Peyer's patch (tissue), 4 donors: Measurements from ENCODE around the gene SLC27A4. TPM values are rescaled to one million over a fixed set of nuclear protein-coding genes. Genes with fewer than 3 reads are reported as not detected.

Experiments used
- DNase-seq, 3 donors: peaks; one replicate each; pipeline ENCODE4 v3.0.0-alpha.2; 2017 to 2019
- H3K27ac ChIP-seq, 4 donors: fragments of 200-600 bp; sonication (generic); one replicate each; pipeline ENCODE4 v1.5.1; 2016 to 2019
- H3K27me3 ChIP-seq, 2 donors: fragments of 200-600 bp; sonication (generic); one replicate each; pipeline ENCODE4 v1.5.1; 2019
- H3K36me3 ChIP-seq, 3 donors: fragments of 200-600 bp; sonication (generic); one replicate each; pipeline ENCODE4 v1.5.1; 2016 to 2019
- H3K4me1 ChIP-seq, 4 donors: fragments of 200-600 bp; sonication (generic); one replicate each; pipeline ENCODE4 v1.5.1; 2016 to 2019
- H3K4me3 ChIP-seq, 4 donors: fragments of 200-600 bp; sonication (generic); 1 replicate in 3 of 4; 2 replicates in 1 of 4; pipeline ENCODE4 v1.5.1; 2016 to 2019; ENCODE audit warnings: mild to moderate bottlenecking in 1 of 4
- H3K9me3 ChIP-seq, 4 donors: fragments of 200-600 bp; sonication (generic); one replicate each; pipeline ENCODE4 v1.5.1; 2016 to 2019; ENCODE audit warnings: mild to moderate bottlenecking in 1 of 4
- POLR2A ChIP-seq, 2 donors: fragments of 450-650 bp; IDR thresholded peaks; one replicate each; pipeline ENCODE4 v1.5.1; 2017; ENCODE audit warnings: antibody characterized with exemption in 2 of 2, mild to moderate bottlenecking in 2 of 2, moderate library complexity in 2 of 2
- total RNA-seq, 4 donors: library from RNA; depleted of rRNA; stranded (reverse); fragments of >200 nt; gene quantifications; one replicate each; pipeline ENCODE4 v1.1.0, GENCODE V29; 2016
- TF ChIP-seq, protein P1 (sequence below), 6 experiments: fragments of 450-650 bp in 4 of 6; fragments of 200-600 bp in 2 of 6; sonication (generic) in 1 of 6; IDR thresholded peaks; one replicate each; pipeline ENCODE4 v1.5.1; 2017 to 2019; ENCODE audit warnings: antibody characterized with exemption in 6 of 6, mild to moderate bottlenecking in 3 of 6, moderate library complexity in 1 of 6

SLC27A4 gene
- total RNA-seq, 4 donors from 2014 or later = 28.1 to 312 (median 149) TPM

DNA sequence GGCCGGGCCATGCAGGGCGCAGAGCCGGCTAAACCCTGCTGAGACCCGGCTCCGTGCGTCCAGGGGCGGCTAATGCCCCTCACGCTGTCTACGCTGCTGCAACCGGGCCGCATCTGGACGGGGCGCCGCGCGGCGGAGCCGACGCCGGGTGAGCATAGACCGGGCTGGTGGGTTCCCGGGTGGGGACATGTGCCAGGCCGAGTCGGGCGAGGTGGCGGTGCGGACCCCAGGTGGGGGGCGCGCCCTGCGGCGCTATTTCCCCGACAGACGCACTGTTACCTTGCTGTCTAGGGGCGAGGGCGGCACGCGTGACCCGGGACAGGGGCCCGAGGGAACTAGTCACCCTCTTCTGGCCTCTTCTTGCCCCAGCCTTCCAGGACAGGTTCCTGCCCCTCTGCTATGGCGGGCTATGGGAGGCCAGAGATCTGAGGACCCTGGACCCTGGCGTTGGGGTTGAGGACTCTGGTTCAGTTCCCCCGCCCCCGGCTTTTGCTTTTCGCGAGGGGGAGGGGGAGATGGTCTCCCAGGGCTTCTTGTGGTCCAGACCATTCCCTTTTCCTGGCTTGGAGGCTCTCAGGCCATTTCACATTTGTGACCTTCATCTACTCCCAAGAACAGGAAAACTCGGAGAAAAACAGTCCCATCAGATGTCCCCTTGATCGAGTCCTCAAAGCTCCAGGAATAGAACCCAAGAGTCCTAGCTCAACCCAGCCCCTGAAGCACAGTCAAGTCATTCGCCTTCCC, 536 bp downstream of the SLC27A4 start:
- Histone ChIP-seq H3K4me1 (peaks cover 0 to 19% (median 5%) of the 10 kb centered on the region in 4 donors), H3K27ac (peak overlapping the region; percentile 69 to 98 (median 82)), H3K27me3 (no peaks in the 10 kb centered on the region), H3K36me3 (peaks cover 0 to 38% (median 0%) of the 10 kb centered on the region in 3 donors), H3K9me3 (no peaks in the 10 kb centered on the region), H3K4me3 (peak overlapping the region; percentile 55 to 93 (median 77))
- peak in 2 of 3 donors; percentile 21 to 53 for DNase-seq
- TF ChIP-seq POLR2A (IDR thresholded peaks at IDR 0.05) = peak in 1 of 2 donors; percentile 5
- TF ChIP-seq, protein P1, sequence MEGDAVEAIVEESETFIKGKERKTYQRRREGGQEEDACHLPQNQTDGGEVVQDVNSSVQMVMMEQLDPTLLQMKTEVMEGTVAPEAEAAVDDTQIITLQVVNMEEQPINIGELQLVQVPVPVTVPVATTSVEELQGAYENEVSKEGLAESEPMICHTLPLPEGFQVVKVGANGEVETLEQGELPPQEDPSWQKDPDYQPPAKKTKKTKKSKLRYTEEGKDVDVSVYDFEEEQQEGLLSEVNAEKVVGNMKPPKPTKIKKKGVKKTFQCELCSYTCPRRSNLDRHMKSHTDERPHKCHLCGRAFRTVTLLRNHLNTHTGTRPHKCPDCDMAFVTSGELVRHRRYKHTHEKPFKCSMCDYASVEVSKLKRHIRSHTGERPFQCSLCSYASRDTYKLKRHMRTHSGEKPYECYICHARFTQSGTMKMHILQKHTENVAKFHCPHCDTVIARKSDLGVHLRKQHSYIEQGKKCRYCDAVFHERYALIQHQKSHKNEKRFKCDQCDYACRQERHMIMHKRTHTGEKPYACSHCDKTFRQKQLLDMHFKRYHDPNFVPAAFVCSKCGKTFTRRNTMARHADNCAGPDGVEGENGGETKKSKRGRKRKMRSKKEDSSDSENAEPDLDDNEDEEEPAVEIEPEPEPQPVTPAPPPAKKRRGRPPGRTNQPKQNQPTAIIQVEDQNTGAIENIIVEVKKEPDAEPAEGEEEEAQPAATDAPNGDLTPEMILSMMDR (IDR thresholded peaks at IDR 0.05) = no peak

DNA sequence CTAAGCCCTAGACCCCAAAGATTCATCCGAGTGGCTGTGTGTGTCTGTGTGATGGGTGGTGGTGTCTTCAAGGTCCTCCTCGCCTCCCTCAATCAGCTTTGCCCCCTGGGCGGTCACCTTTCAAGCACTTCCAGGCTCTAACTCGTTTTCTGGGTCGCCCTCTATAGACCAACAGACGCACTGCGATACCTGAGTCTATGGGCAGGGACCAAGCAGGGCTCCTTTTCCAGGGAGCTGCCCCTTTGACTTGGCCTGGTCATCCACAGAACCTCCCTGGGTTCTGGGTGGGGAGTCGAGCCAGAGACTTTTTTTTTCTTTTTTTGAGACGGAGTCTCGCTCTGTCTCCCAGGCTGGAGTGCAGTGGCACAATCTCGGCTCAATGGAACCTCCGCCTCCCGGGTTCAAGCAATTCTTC, 1.1 kb downstream of the SLC27A4 start:
- H3K4me1 ChIP-seq = peaks cover 0 to 19% (median 5%) of the 10 kb centered on the region in 4 donors

DNA sequence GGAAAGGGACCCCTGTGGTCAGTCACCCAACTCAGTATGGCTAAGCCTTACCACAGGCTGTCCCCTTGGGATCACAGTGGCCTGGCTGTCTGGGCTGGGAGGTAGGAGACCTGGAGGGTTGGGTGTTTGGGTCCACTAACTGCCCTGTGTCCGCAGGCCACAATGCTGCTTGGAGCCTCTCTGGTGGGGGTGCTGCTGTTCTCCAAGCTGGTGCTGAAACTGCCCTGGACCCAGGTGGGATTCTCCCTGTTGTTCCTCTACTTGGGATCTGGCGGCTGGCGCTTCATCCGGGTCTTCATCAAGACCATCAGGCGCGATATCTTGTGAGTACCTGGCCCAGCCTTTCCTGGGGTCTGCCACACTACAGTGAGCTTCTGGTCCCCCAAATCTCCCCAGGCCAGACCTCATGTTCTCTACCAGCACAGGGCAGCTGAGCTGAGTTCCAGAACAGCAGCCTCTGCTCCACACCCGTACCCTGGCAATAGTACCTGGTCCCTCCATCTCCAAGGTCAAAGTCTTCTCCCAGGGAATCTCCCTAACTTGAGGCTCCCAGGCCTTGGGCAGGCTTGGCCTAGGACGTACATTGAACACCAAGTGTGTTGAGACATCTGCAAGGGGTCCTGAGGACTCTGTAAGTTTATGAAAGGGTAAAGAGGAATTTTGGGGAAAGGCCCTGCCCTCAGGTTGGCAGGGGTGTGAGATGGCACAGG, 2.8 kb downstream of the SLC27A4 start:
- Histone ChIP-seq H3K9me3 (no peaks in the 10 kb centered on the region), H3K27ac (peak overlapping the region in 1 of 4 donors; percentile 29), H3K27me3 (no peaks in the 10 kb centered on the region), H3K4me1 (peaks cover 0 to 22% (median 5%) of the 10 kb centered on the region in 4 donors), H3K4me3 (no peak overlapping the region), H3K36me3 (peaks cover 0 to 57% (median 0%) of the 10 kb centered on the region in 3 donors)
- no peak for DNase-seq
- TF ChIP-seq, protein P1 (IDR thresholded peaks at IDR 0.05) = no peak
- TF ChIP-seq POLR2A (IDR thresholded peaks at IDR 0.05) = no peak

More for the DNA sequence above, 1.1 kb downstream of the SLC27A4 start:
- Histone ChIP-seq H3K4me3 (peak overlapping the region; percentile 55 to 93 (median 77)), H3K9me3 (no peaks in the 10 kb centered on the region), H3K27ac (peak overlapping the region; percentile 69 to 98 (median 82)), H3K27me3 (no peaks in the 10 kb centered on the region), H3K36me3 (peaks cover 0 to 44% (median 0%) of the 10 kb centered on the region in 3 donors)
- DNase-seq = peak; percentile 69 to 90 (median 79)
- TF ChIP-seq, protein P1 (IDR thresholded peaks at IDR 0.05) = peak; percentile 35 to 86 (median 64)
- peak in 1 of 2 donors; percentile 30 for TF ChIP-seq POLR2A (IDR thresholded peaks at IDR 0.05)

DNA sequence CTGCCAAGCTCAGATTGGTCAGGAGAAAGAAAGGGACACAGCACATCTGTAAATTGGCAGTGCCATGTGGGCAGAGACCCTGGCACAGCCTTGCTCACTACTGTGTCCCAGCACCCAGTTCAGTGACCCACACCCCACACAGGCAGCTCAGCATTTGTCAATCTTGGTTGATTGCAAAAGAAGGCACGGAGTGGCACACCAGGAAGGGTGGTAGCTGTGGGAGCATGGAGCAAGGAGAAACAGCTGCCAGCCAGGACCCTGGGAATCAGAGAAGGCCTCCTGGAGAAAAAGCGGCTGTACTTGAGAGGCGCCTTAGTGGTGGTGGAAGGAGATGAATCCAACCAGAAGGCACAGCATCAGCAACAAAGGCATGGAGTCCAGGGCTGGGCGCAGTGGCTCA, 3.5 kb downstream of the SLC27A4 start:
- Histone ChIP-seq H3K27ac (no peak overlapping the region), H3K9me3 (no peaks in the 10 kb centered on the region), H3K27me3 (no peaks in the 10 kb centered on the region), H3K4me1 (peaks cover 0 to 27% (median 5%) of the 10 kb centered on the region in 4 donors), H3K36me3 (peaks cover 0 to 65% (median 0%) of the 10 kb centered on the region in 3 donors), H3K4me3 (no peak overlapping the region)
- DNase-seq = no peak
- TF ChIP-seq POLR2A (IDR thresholded peaks at IDR 0.05) = no peak
- TF ChIP-seq, protein P1 (IDR thresholded peaks at IDR 0.05) = no peak

DNA sequence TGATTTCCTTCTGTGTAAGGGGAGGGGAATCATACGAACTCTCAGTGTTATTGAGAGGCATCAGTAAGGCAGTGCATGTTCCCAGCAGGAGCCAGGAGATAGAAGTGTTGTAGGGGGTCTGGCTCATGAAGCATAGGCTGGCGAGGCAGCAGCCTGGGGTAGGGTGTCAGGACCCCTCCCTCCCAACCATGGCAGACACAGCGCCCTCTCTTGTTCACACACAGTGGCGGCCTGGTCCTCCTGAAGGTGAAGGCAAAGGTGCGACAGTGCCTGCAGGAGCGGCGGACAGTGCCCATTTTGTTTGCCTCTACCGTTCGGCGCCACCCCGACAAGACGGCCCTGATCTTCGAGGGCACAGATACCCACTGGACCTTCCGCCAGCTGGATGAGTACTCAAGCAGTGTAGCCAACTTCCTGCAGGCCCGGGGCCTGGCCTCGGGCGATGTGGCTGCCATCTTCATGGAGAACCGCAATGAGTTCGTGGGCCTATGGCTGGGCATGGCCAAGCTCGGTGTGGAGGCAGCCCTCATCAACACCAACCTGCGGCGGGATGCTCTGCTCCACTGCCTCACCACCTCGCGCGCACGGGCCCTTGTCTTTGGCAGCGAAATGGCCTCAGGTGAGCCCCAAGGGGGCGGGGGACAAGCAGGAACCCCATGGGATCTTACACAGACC, 4.7 kb downstream of the SLC27A4 start:
- no peak for TF ChIP-seq POLR2A (IDR thresholded peaks at IDR 0.05)
- TF ChIP-seq, protein P1 (IDR thresholded peaks at IDR 0.05) = no peak
- DNase-seq = no peak
- Histone ChIP-seq H3K4me3 (no peak overlapping the region), H3K27ac (no peak overlapping the region), H3K9me3 (no peaks in the 10 kb centered on the region), H3K4me1 (peaks cover 0 to 31% (median 5%) of the 10 kb centered on the region in 4 donors), H3K36me3 (peaks cover 0 to 77% (median 0%) of the 10 kb centered on the region in 3 donors), H3K27me3 (no peaks in the 10 kb centered on the region)
